Neural progenitor cell (in vitro differentiated cells): ENCODE data around the gene CEP89.
"Not testable (repeated sequence)": the region's sequence is repeated elsewhere in the genome, so short reads cannot be mapped to it uniquely, and the experiment has no call there.

Source experiments
- EZH2 ChIP-seq: fragments of 200-600 bp; sonication (generic); IDR thresholded peaks from 2 replicates; pipeline ENCODE4 v1.6.1; 2017; ENCODE audit warnings: antibody characterized with exemption, mild to moderate bottlenecking, moderate library complexity
- EZH2phosphoT487 ChIP-seq: fragments of 200-600 bp; sonication (generic); IDR thresholded peaks from 2 replicates; pipeline ENCODE4 v1.6.1; 2017; ENCODE audit warnings: antibody characterized with exemption
- TF ChIP-seq, protein P1 (sequence below): fragments of 200-600 bp; sonication (generic); IDR thresholded peaks from 2 replicates; pipeline ENCODE4 v1.5.1; 2017; ENCODE audit warnings: antibody characterized with exemption, mild to moderate bottlenecking

DNA sequence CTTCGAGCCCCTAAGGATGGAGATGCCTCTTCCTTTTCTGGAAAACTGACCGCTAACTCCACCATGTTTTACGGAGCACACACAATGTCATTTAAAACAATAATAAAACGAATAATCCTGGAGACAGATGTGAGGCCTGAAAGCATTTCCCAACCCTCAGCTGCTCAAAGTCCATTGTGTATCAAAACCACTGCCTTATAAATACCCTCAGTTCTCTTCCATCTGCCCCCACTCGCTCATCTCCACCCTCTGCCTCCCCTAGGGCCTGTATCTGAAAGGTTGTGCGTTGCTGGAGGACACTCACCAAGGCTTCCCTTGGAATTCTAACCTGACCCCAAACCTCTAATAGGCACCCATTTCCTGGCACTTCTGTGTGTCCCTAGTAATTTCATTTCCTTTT is 10.7 kb upstream of the CEP89 start:
- TF ChIP-seq, protein P1, sequence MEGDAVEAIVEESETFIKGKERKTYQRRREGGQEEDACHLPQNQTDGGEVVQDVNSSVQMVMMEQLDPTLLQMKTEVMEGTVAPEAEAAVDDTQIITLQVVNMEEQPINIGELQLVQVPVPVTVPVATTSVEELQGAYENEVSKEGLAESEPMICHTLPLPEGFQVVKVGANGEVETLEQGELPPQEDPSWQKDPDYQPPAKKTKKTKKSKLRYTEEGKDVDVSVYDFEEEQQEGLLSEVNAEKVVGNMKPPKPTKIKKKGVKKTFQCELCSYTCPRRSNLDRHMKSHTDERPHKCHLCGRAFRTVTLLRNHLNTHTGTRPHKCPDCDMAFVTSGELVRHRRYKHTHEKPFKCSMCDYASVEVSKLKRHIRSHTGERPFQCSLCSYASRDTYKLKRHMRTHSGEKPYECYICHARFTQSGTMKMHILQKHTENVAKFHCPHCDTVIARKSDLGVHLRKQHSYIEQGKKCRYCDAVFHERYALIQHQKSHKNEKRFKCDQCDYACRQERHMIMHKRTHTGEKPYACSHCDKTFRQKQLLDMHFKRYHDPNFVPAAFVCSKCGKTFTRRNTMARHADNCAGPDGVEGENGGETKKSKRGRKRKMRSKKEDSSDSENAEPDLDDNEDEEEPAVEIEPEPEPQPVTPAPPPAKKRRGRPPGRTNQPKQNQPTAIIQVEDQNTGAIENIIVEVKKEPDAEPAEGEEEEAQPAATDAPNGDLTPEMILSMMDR, result not testable (repeated sequence)
- TF ChIP-seq EZH2, EZH2phosphoT487: not testable (repeated sequence)
